ENCODE data around the gene SNAP91. TPM values are rescaled to one million over a fixed set of nuclear protein-coding genes. Genes with fewer than 3 reads are reported as not detected.

Gene SNAP91
- total and polyA plus RNA-seq, 2 of the 8 experiments (the other 6 are each of a cell fraction or from before 2014, with no cell fraction given): 1.3 to 1.5 TPM

GRCh38 chr6:83709748-83710050 lies 798 bp upstream of the SNAP91 start (continued):
- TF ChIP-seq POLR2A (IDR thresholded peaks at IDR 0.05; ENCODE audit: control extremely low read depth in 1 of 2, low read depth in 2 of 2, low read length in 2 of 2) (no peak), TAF7 (optimal IDR thresholded peaks at IDR 0.05; ENCODE audit: borderline replicate concordance, low read depth, low read length) (no peak)
